IPS-18a (cell line): Measurements from ENCODE around the gene CEACAM21.
A peak's percentile ranks its signal among the peaks of the same experiment; 100 is the strongest.

Source experiments
- H3K27ac ChIP-seq: one replicate; pipeline ENCODE4 v1.5.1; 2013; ENCODE audit warnings: low read length
- H3K27me3 ChIP-seq: one replicate; pipeline ENCODE4 v1.6.1; 2013; ENCODE audit warnings: mild to moderate bottlenecking, low read length; ENCODE audit not compliant: control insufficient read depth, insufficient read depth
- H3K36me3 ChIP-seq: one replicate; pipeline ENCODE4 v1.6.1; 2013; ENCODE audit warnings: low read depth, low read length; ENCODE audit not compliant: control insufficient read depth
- H3K4me1 ChIP-seq: one replicate; pipeline ENCODE4 v1.6.1; 2013; ENCODE audit warnings: low read depth, low read length; ENCODE audit not compliant: control insufficient read depth
- H3K4me3 ChIP-seq: one replicate; pipeline ENCODE4 v1.5.1; 2013; ENCODE audit warnings: low read length
- H3K9ac ChIP-seq: one replicate; pipeline ENCODE4 v1.6.1; 2013; ENCODE audit warnings: mild to moderate bottlenecking, low read length, moderate library complexity
- H3K9me3 ChIP-seq: one replicate; pipeline ENCODE4 v1.6.1; 2013; ENCODE audit warnings: low read depth, low read length; ENCODE audit not compliant: control insufficient read depth

The CEACAM21 gene

DNA sequence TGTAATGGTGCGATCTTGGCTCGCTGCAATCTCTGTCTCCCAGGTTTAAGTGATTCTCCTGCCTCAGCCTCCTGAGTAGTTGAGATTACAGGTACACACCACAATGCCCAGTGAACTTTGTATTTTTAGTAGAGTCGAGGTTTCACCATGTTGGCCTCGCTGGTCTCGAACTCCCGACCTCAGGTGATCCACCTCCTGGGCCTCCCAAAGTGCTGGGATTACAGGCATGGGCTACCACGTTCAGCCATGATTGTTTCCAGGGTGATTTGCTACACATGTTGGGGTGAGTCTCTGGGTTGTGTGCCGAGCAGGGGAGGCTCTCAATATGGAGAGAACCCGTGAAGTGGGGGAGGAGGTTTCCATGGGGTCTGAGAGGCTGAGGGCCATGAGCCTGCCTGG is 24.8 kb upstream of the CEACAM21 start:
- H3K27ac ChIP-seq, result no peak overlapping the region
- H3K36me3 ChIP-seq, result no peaks in the 10 kb centered on the region
- no peak overlapping the region for H3K9ac ChIP-seq
- H3K27me3 ChIP-seq, result no peaks in the 10 kb centered on the region
- H3K9me3 ChIP-seq, result peaks cover 9% of the 10 kb centered on the region
- H3K4me1 ChIP-seq, result peaks cover 21% of the 10 kb centered on the region
- H3K4me3 ChIP-seq, result no peak overlapping the region

DNA sequence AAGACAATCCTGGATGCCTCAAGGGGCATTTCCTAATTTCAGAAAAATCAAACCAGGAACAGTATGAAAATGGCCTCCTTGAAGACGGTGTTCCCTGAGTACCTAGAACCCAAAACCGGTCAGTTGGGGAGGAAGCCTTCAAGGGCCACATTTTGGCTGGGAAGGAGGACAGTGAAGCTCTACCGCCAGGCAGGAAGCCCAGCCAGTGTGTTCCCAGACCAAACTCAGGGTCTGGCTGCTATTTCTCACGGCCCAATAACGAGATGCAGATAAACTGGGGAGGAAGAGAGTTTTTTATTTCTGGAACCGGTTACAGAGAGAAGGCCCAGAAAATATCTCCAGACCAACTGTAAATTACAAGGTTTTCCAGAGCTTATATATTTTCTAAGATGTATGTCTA is 24.3 kb upstream of the CEACAM21 start:
- no peaks in the 10 kb centered on the region for H3K36me3 ChIP-seq
- peaks cover 9% of the 10 kb centered on the region for H3K9me3 ChIP-seq
- no peak overlapping the region for H3K4me3 ChIP-seq
- H3K4me1 ChIP-seq, result peaks cover 21% of the 10 kb centered on the region
- H3K27me3 ChIP-seq, result no peaks in the 10 kb centered on the region
- H3K9ac ChIP-seq, result no peak overlapping the region
- H3K27ac ChIP-seq, result no peak overlapping the region

DNA sequence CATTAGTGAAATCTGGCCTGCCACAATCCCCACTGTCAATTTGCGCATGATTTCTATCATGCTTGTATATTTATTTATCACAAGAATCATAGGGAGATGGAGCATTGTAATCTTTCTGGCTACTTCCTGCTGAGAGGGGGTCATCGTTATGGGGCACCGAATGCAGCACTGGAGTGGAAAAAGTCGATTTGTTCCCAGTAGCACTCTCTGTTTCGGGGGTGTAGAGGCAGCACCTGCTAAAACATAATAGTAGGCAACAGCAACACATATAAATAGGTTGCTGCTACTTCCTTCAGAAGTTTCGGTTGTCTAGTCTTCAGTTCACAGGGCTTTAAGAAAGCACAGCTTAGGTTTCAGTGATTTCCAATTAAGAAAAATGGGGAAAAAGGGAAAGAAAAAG is 23.4 kb upstream of the CEACAM21 start:
- H3K27me3 ChIP-seq, result peaks cover 5% of the 10 kb centered on the region
- no peak overlapping the region for H3K4me3 ChIP-seq

DNA sequence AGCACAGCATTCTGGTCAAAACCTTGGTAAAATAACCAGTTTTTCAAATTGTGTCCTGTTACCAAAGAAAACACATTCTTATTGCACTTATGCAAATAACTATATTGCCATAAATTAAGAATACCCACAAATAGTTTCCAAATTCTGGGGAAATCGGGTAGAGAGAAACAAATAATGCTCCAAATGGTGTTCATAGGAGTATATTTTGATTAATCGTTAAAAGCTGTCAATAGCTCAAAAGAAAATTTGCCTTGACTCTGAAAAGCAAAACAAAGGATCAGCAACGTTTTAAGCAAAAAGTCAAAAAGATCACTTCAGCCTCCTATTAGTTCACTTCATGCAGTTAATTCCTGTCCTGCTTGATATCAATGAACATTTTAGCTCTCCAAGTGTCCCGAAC is 22.2 kb upstream of the CEACAM21 start:
- Histone ChIP-seq H3K36me3 (no peaks in the 10 kb centered on the region), H3K4me3 (no peak overlapping the region), H3K27me3 (peaks cover 7% of the 10 kb centered on the region), H3K9me3 (peaks cover 9% of the 10 kb centered on the region), H3K4me1 (peaks cover 13% of the 10 kb centered on the region), H3K27ac (no peak overlapping the region), H3K9ac (no peak overlapping the region)

More for the DNA sequence above, 23.4 kb upstream of the CEACAM21 start:
- no peaks in the 10 kb centered on the region for H3K36me3 ChIP-seq
- H3K9me3 ChIP-seq, result peaks cover 9% of the 10 kb centered on the region
- peaks cover 21% of the 10 kb centered on the region for H3K4me1 ChIP-seq
- H3K27ac ChIP-seq, result no peak overlapping the region
- H3K9ac ChIP-seq, result no peak overlapping the region

DNA sequence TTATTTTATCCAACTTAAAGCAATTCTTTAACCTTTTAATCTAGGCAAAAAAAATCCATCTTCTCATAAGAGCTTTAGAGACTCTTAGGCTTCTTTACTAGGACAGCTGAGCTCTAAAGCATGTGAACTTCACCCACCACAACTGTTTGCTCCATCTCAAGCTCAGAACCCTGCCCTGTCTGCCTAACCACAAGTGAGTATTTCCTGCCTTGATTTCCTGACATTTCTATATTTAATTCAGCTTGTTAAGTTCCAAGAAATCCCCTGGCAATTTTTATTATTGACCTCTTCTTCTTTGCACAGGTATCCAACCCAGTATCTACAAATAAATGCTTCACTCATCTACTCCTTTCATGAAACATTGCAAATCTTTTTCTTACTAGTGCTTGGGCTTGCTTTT is 21.1 kb upstream of the CEACAM21 start:
- H3K27me3 ChIP-seq, result peaks cover 12% of the 10 kb centered on the region
- H3K4me3 ChIP-seq, result no peak overlapping the region
- H3K9ac ChIP-seq, result no peak overlapping the region

DNA sequence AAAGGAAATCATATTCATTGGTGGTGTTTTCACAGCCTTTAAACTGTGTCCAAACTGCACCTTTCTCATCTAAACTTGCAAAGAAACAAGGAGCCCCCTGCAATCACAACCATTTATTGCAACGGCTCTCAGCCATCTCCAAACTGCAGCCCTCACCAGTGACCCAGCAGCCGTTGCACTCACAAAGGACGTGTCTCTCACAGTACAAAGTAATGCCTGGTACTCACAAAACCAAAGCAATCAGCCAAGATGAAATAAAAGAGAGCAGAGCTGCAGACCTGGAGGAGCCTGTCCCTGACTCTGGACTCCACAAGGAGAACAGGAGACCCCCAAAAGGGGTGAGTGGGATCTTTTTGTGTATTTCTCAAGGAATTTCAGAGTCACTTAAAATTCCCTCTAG is 20.2 kb upstream of the CEACAM21 start:
- Histone ChIP-seq H3K4me3 (no peak overlapping the region), H3K9ac (no peak overlapping the region), H3K4me1 (no peaks in the 10 kb centered on the region), H3K27ac (no peak overlapping the region), H3K36me3 (no peaks in the 10 kb centered on the region), H3K9me3 (peaks cover 9% of the 10 kb centered on the region), H3K27me3 (peaks cover 12% of the 10 kb centered on the region)

More for the DNA sequence above, 21.1 kb upstream of the CEACAM21 start:
- no peak overlapping the region for H3K27ac ChIP-seq
- no peaks in the 10 kb centered on the region for H3K36me3 ChIP-seq
- H3K9me3 ChIP-seq, result peaks cover 9% of the 10 kb centered on the region
- H3K4me1 ChIP-seq, result peaks cover 2% of the 10 kb centered on the region

DNA sequence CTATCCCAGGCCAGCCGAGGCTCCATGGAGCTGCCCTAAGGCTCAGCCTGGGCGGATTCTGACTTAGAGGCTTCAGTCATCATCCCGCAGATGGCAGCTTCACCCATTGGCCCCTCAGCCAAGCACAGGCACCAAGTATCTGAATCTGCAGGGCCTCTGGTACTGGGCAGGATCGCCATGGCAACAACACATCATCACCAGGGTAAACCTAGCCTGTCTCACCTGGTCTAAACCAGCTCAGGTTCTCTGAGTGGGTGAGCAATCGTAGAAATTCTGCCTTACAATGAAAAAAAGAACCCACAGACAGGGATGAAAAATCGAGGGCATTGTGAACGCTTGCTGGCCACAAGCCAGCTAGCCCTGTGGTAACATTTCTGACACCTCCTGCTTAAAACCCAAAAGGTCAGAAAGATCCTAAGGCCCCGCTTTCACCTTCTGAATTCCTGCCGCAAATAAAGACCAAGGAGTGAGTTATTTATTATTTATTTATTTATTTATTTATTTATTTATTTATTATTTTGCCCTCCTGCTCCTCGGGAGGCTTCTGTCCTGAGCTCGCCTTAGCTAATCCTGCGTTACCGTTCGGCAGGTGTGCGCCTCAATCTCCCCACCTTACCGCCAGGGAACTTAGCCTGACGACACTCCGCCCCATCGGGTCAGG is 12.0 kb upstream of the CEACAM21 start:
- no peaks in the 10 kb centered on the region for H3K36me3 ChIP-seq
- H3K9ac ChIP-seq, result no peak overlapping the region
- H3K27me3 ChIP-seq, result peaks cover 77% of the 10 kb centered on the region

DNA sequence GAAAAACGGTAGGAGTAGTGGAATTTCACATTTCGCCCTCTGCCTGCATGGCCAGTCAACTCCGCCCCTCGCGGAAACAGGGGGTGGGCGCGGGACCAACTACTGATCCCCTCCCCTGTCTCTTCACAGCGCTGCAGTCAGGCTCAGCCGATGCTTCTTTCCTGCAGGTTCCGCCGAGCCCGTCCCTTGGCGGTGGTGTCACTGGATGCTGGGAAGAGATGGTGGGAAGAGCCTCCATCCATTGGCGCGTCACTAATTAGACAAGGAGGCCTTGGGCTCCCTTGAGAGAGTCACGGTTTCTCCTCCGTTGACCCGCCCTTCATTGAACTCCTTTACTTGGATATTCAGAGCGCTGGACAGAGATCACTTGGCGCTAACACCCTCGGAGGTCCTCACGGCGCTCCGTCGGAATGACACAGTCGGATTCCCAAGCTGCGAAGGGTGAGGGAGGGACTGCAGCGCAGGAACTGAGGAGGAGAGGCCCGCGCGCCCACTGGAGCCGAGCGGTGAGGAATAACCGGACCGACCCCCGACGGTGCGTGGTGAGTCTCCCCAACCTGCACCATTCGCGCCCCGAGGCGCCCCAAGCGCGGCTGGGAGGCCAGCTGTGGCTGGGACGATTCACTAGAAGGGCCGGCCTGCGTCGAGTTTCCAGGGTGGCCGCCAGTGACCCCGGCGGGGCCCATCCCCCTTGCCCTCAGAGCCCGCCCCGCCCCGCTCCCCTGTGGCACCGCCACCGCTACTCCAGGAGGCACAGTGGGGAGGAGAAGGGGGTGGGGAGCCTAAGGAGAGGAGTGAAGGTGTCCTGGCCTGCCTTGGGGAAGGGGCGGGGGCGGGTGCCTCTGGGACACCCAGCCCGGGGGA is 11.2 kb upstream of the CEACAM21 start:
- Histone ChIP-seq H3K27me3 (peaks cover 81% of the 10 kb centered on the region), H3K27ac (no peak overlapping the region), H3K4me1 (peaks cover 4% of the 10 kb centered on the region), H3K36me3 (no peaks in the 10 kb centered on the region), H3K4me3 (peak overlapping the region; percentile 49), H3K9me3 (no peaks in the 10 kb centered on the region), H3K9ac (no peak overlapping the region)

More for the DNA sequence above, 12.0 kb upstream of the CEACAM21 start:
- no peaks in the 10 kb centered on the region for H3K9me3 ChIP-seq
- peak overlapping the region; percentile 49 for H3K4me3 ChIP-seq
- no peak overlapping the region for H3K27ac ChIP-seq
- H3K4me1 ChIP-seq, result peaks cover 4% of the 10 kb centered on the region

DNA sequence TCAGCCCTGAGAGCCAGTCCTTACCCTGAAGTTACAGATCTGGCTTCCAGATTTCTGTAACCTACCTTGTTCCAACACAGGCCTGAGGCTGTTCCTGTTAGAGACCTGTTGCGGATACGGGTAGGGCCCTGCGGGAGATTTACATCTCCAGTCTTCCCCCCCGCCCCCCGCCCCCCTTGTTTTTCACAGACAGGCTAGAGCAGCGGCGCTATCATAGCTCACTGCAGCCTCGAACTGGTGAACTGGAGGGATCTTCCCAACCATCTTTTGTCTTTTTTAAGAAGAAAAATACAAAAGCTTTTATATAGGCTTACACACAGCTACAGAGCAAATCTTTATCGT is 10.6 kb upstream of the CEACAM21 start:
- H3K4me3 ChIP-seq, result no peak overlapping the region
- H3K9ac ChIP-seq, result no peak overlapping the region
- H3K27ac ChIP-seq, result no peak overlapping the region
- H3K27me3 ChIP-seq, result peaks cover 86% of the 10 kb centered on the region
- H3K9me3 ChIP-seq, result no peaks in the 10 kb centered on the region
- H3K36me3 ChIP-seq, result no peaks in the 10 kb centered on the region
- peaks cover 4% of the 10 kb centered on the region for H3K4me1 ChIP-seq

DNA sequence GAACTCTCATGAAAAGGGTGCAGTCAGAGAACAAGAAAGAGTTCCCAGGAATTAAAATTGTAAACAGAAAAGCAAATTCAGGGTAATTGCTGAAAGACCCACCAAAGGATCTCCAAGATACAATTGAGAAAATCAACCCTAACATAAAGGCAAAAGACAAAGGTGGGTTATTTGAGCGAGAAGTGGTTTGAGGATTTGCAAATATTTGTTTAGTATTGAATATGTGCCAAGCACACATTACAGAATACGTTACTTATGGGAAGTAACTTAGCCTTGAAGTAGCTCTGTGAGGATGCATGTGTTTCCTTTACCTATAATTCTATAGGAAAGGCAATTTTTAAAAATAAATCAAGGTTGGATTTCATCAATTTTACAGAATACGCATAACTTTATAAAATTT is 10.0 kb upstream of the CEACAM21 start:
- Histone ChIP-seq H3K9ac (no peak overlapping the region), H3K9me3 (no peaks in the 10 kb centered on the region), H3K4me1 (peaks cover 4% of the 10 kb centered on the region), H3K27ac (no peak overlapping the region), H3K36me3 (no peaks in the 10 kb centered on the region), H3K27me3 (peaks cover 88% of the 10 kb centered on the region), H3K4me3 (no peak overlapping the region)

DNA sequence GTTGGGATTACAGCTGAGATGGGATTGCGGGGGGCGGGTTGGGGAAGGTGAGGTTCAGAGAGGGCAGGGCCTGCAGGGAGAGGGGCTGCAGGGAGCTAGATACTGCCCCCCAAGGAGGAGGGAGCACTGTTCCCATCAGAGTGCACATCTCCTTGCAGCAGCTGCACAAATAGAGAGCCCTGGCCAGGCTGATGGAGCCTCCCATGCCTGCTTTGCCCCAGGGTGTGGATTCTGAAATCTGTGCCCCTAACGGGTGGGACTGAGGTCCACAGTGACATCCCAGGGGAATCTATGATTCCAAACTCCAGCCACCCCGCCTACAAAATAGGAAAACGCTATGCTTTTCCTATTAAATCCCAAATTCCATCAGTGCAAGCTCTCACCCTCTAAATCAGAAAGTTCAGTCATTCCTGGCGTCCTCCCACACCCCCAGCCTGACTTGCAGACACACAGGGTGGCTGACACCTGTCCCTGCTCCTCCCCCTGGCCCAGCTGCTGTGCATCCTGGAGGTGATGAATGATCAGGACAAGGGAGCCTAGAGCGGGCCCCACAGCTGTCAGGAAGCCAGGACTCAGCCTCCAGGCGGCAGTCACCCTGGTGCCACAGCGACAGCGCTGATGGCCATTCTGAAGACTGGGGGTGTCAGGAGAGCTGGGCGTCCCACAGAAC is 6.3 kb upstream of the CEACAM21 start:
- Histone ChIP-seq H3K4me1 (peaks cover 1% of the 10 kb centered on the region), H3K27me3 (peaks cover 65% of the 10 kb centered on the region), H3K9me3 (no peaks in the 10 kb centered on the region), H3K36me3 (no peaks in the 10 kb centered on the region), H3K4me3 (no peak overlapping the region), H3K9ac (no peak overlapping the region), H3K27ac (no peak overlapping the region)
